H1 (cell line): Measurements from ENCODE around the gene ZNF426. TPM values are rescaled to one million over a fixed set of nuclear protein-coding genes. Genes with fewer than 3 reads are reported as not detected.

Experiments
- CTCF ChIA-PET: fragments of 300-600 bp; sonication (Branson Sonifier 250); formaldehyde crosslinking; loops from one replicate; lab custom pipeline; 2021; ENCODE audit not compliant: partially characterized antibody; lab: Charles Lee
- POLR2A ChIA-PET: fragments of 300-600 bp; sonication (Branson Sonifier 250); formaldehyde crosslinking; loops from one replicate; lab custom pipeline; 2021; ENCODE audit warnings: inconsistent platforms; ENCODE audit not compliant: partially characterized antibody; lab: Charles Lee
- DNase-seq, 2 experiments: peaks; one replicate each; pipeline versions ENCODE4 v3.0.0 to v3.0.0-alpha.2; 2010 to 2022; ENCODE audit warnings: low spot score in 2 of 2, low read depth in 1 of 2, mixed read lengths in 1 of 2
- FAIRE-seq: peaks from 2 replicates; lab custom pipeline; 2011; peaks lifted over from hg19 to GRCh38; lab: Jason Lieb, UNC
- H2AFZ ChIP-seq: 2 replicates; pipeline ENCODE4 v1.8.1; 2012; ENCODE audit warnings: low read length, inconsistent platforms
- H2AK5ac ChIP-seq: 2 replicates; pipeline ENCODE4 v1.6.1; 2013; ENCODE audit warnings: low read depth, low read length
- H2BK120ac ChIP-seq: replicated peaks from 2 replicates; pipeline ENCODE3; 2013; ENCODE audit warnings: low read depth, low read length, inconsistent platforms
- H2BK12ac ChIP-seq: 2 replicates; pipeline ENCODE4 v1.6.1; 2013; ENCODE audit warnings: low read depth, low read length
- H2BK15ac ChIP-seq: 2 replicates; pipeline ENCODE4 v1.6.1; 2013; ENCODE audit warnings: low read length
- H2BK20ac ChIP-seq: 2 replicates; pipeline ENCODE4 v1.6.1; 2013; ENCODE audit warnings: low read length
- H2BK5ac ChIP-seq: 2 replicates; pipeline ENCODE4 v1.6.1; 2013; ENCODE audit warnings: low read depth, low read length
- H3K14ac ChIP-seq: 2 replicates; pipeline ENCODE4 v1.6.1; 2013; ENCODE audit warnings: inconsistent platforms; ENCODE audit not compliant: insufficient read length
- H3K18ac ChIP-seq: 2 replicates; pipeline ENCODE4 v1.6.1; 2013; ENCODE audit warnings: low read length; ENCODE audit errors: extremely low read depth
- H3K23ac ChIP-seq: 2 replicates; pipeline ENCODE4 v1.6.1; 2013; ENCODE audit warnings: inconsistent platforms; ENCODE audit not compliant: insufficient read length
- H3K23me2 ChIP-seq: 2 replicates; pipeline ENCODE4 v1.6.1; 2013; ENCODE audit warnings: low read depth, low read length
- H3K27ac ChIP-seq: 2 replicates; pipeline ENCODE4 v1.6.1; 2011; ENCODE audit warnings: low read depth, low read length, inconsistent platforms
- H3K27me3 ChIP-seq, 4 experiments: replicated peaks in 1 of 4; 1 replicate in 1 of 4; 2 replicates in 3 of 4; pipeline versions ENCODE4 v1.6.1 to v1.8.1; 2011 to 2013; ENCODE audit warnings: low read length in 3 of 4, mild to moderate bottlenecking in 3 of 4, inconsistent platforms in 2 of 4, mixed read lengths in 2 of 4, moderate library complexity in 1 of 4; ENCODE audit not compliant: control insufficient read depth in 3 of 4, insufficient read depth in 3 of 4; ENCODE audit errors: extremely low read depth in 1 of 4
- H3K36me3 ChIP-seq, 4 experiments: 2 replicates each; pipeline versions ENCODE4 v1.6.1 to v1.8.1; 2011 to 2013; ENCODE audit warnings: mild to moderate bottlenecking in 4 of 4, low read length in 3 of 4, moderate library complexity in 2 of 4, control low read depth in 1 of 4, inconsistent platforms in 1 of 4; ENCODE audit not compliant: insufficient read depth in 4 of 4, control insufficient read depth in 2 of 4
- H3K4ac ChIP-seq: replicated peaks from 2 replicates; pipeline ENCODE3; 2013; ENCODE audit warnings: low read length, low read depth, mixed read lengths, inconsistent platforms; ENCODE audit not compliant: insufficient read length
- H3K4me1 ChIP-seq, 4 experiments: replicated peaks in 1 of 4; 1 replicate in 1 of 4; 2 replicates in 3 of 4; pipeline versions ENCODE4 v1.6.1 to v1.8.1; 2011 to 2013; ENCODE audit warnings: low read length in 3 of 4, inconsistent platforms in 2 of 4, mixed read lengths in 1 of 4; ENCODE audit not compliant: insufficient read depth in 4 of 4, control insufficient read depth in 3 of 4
- H3K4me2 ChIP-seq, 2 experiments: 2 replicates each; pipeline versions ENCODE4 v1.6.1 to v1.8.1; 2011 to 2013; ENCODE audit warnings: low read depth in 2 of 2, low read length in 2 of 2, control low read depth in 1 of 2, inconsistent platforms in 1 of 2, mild to moderate bottlenecking in 1 of 2; ENCODE audit not compliant: insufficient read depth in 1 of 2
- H3K4me3 ChIP-seq, 4 experiments: fragments of 200-600, 300-600 bp in 1 of 4; sonication (generic), shearing (Covaris generic), sonication (Bioruptor Twin) in 1 of 4; 2 replicates each; pipeline versions ENCODE4 v1.5.1 to v1.8.1; 2011 to 2016; ENCODE audit warnings: low read length in 4 of 4, low read depth in 3 of 4, control low read depth in 2 of 4, inconsistent platforms in 2 of 4, mild to moderate bottlenecking in 2 of 4, mixed read lengths in 1 of 4, moderate library complexity in 1 of 4; ENCODE audit not compliant: insufficient read depth in 2 of 4; ENCODE audit errors: extremely low read depth in 1 of 4
- H3K56ac ChIP-seq: replicated peaks from 2 replicates; pipeline ENCODE3; 2013; ENCODE audit warnings: low read depth, mild to moderate bottlenecking, mixed read lengths, low read length, inconsistent platforms; ENCODE audit not compliant: insufficient read length
- H3K79me1 ChIP-seq: 2 replicates; pipeline ENCODE4 v1.6.1; 2013; ENCODE audit warnings: low read depth, low read length, control low read depth
- H3K79me2 ChIP-seq, 2 experiments: 2 replicates each; pipeline versions ENCODE4 v1.6.1 to v1.8.1; 2012 to 2013; ENCODE audit warnings: low read length in 2 of 2, mild to moderate bottlenecking in 2 of 2, inconsistent platforms in 1 of 2; ENCODE audit not compliant: insufficient read depth in 2 of 2, control insufficient read depth in 1 of 2
- H3K9ac ChIP-seq, 4 experiments: replicated peaks in 1 of 4; 1 replicate in 1 of 4; 2 replicates in 3 of 4; pipeline versions ENCODE4 v1.6.1 to v1.8.1; 2011 to 2013; ENCODE audit warnings: low read depth in 3 of 4, low read length in 3 of 4, control low read depth in 2 of 4, mild to moderate bottlenecking in 2 of 4, moderate library complexity in 2 of 4, inconsistent platforms in 1 of 4; ENCODE audit errors: extremely low read depth in 1 of 4
- H3K9me3 ChIP-seq, 2 experiments: 2 replicates each; pipeline versions ENCODE4 v1.6.1 to v1.8.1; 2012 to 2013; ENCODE audit warnings: mild to moderate bottlenecking in 2 of 2, moderate library complexity in 2 of 2, control low read depth in 1 of 2, inconsistent platforms in 1 of 2, low read depth in 1 of 2, low read length in 1 of 2, mixed read lengths in 1 of 2; ENCODE audit not compliant: insufficient read depth in 2 of 2
- H4K20me1 ChIP-seq, 2 experiments: replicated peaks in 1 of 2; 2 replicates each; pipeline versions ENCODE3 to v1.8.1; 2011 to 2013; ENCODE audit warnings: inconsistent platforms in 2 of 2, low read length in 2 of 2, mild to moderate bottlenecking in 1 of 2; ENCODE audit not compliant: insufficient read depth in 2 of 2, control insufficient read depth in 1 of 2
- H4K5ac ChIP-seq: 2 replicates; pipeline ENCODE4 v1.6.1; 2013; ENCODE audit warnings: low read length, low read depth, mixed read lengths, inconsistent platforms; ENCODE audit not compliant: insufficient read length
- H4K8ac ChIP-seq: 2 replicates; pipeline ENCODE4 v1.8.0; 2013; ENCODE audit warnings: mild to moderate bottlenecking, moderate library complexity, low read length, inconsistent platforms; ENCODE audit not compliant: insufficient read depth; ENCODE audit errors: extremely low read depth
- H4K91ac ChIP-seq: replicated peaks from 2 replicates; pipeline ENCODE3; 2013; ENCODE audit warnings: low read length, mixed read lengths, inconsistent platforms; ENCODE audit not compliant: insufficient read length
- CBX5 ChIP-seq: fragments of 300-800, 300-1000 bp; sonication (generic); IDR thresholded peaks from 2 replicates; pipeline ENCODE4 v1.7.1; 2016; ENCODE audit warnings: antibody characterized with exemption, low read length, low read depth
- CHD1 ChIP-seq: IDR thresholded peaks from 2 replicates; pipeline ENCODE4 v1.6.1; 2012; ENCODE audit warnings: low read depth, low read length, improper control_type of control experiment
- CHD2 ChIP-seq: IDR thresholded peaks from 2 replicates; pipeline ENCODE4 v1.6.1; 2012; ENCODE audit warnings: low read length, improper control_type of control experiment
- CREB1 ChIP-seq: IDR thresholded peaks from 2 replicates; pipeline ENCODE4 v1.6.1; 2012; ENCODE audit warnings: inconsistent platforms
- FOSL1 ChIP-seq: IDR thresholded peaks from 2 replicates; pipeline ENCODE4 v1.6.1; 2011; ENCODE audit warnings: mild to moderate bottlenecking, low read depth, low read length, moderate library complexity; ENCODE audit not compliant: insufficient read depth
- HDAC6 ChIP-seq: IDR thresholded peaks from one replicate; pipeline ENCODE4 v1.7.1; 2012; ENCODE audit warnings: low read depth, mild to moderate bottlenecking, inconsistent platforms, low read length, moderate library complexity
- KDM4A ChIP-seq: IDR thresholded peaks from one replicate; pipeline ENCODE4 v1.7.1; 2012; ENCODE audit warnings: low read depth, mild to moderate bottlenecking, moderate library complexity, low read length, inconsistent platforms; ENCODE audit not compliant: severe bottlenecking
- RFX5 ChIP-seq: IDR thresholded peaks from 2 replicates; pipeline ENCODE4 v1.6.1; 2011; ENCODE audit warnings: low read depth, low read length, improper control_type of control experiment, borderline replicate concordance
- SIX5 ChIP-seq: IDR thresholded peaks from 2 replicates; pipeline ENCODE4 v1.6.1; 2011; ENCODE audit warnings: mild to moderate bottlenecking, low read depth, low read length
- TAF7 ChIP-seq: optimal IDR thresholded peaks from 2 replicates; pipeline ENCODE3; 2011; ENCODE audit warnings: low read depth, mild to moderate bottlenecking, inconsistent platforms, low read length, moderate library complexity, borderline replicate concordance
- YY1 ChIP-seq: IDR thresholded peaks from 2 replicates; pipeline ENCODE4 v1.6.1; 2011; ENCODE audit warnings: low read depth, mild to moderate bottlenecking, low read length
- ZNF274 ChIP-seq: IDR thresholded peaks from 2 replicates; pipeline ENCODE4 v1.7.0; 2012; ENCODE audit warnings: low read length, borderline replicate concordance; ENCODE audit errors: extremely low read depth
- WGBS, 2 experiments: shearing (Covaris generic) in 1 of 2; methylation state at CpG; one replicate each; pipeline versions ENCODE4 v1.1.6 to v1.1.7; 2013 to 2015; ENCODE audit warnings: low lambda C conversion rate in 2 of 2, mixed read lengths in 2 of 2, inconsistent platforms in 1 of 2, low coverage in 1 of 2, missing lambda C conversion rate in 1 of 2; ENCODE audit not compliant: insufficient replicate concordance in 2 of 2, insufficient coverage in 1 of 2, insufficient read length in 1 of 2; ENCODE audit errors: extremely low coverage in 1 of 2, missing lambda C conversion rate in 1 of 2; 5-methylcytosine and 5-hydroxymethylcytosine counted together
- polyA plus RNA-seq, 7 experiments: library from polyadenylated mRNA; depleted of rRNA in 3 of 7; stranded (reverse) in 5 of 7; unstranded in 2 of 7; fragments of >200 nt in 5 of 7; fragments of 200-250 nt in 2 of 7; gene quantifications; 1 replicate in 5 of 7; 2 replicates in 1 of 7; 4 replicates in 1 of 7; pipeline versions ENCODE4 v1.2.1 to v1.2.3, GENCODE V29; 2011 to 2013; ENCODE audit warnings: missing spikeins in 2 of 7, mixed read lengths in 2 of 7
- total RNA-seq: library from RNA; stranded (reverse); fragmentation: NEBNext Ultra II Directional; extraction: Animal tissue kit (Norgen Biotek cat#: 25700); gene quantifications from 2 replicates; pipeline ENCODE4 v1.2.1, GENCODE V29; 2021
- TF ChIP-seq, protein P1 (sequence below): IDR thresholded peaks from 2 replicates; pipeline ENCODE4 v1.6.1; 2012; ENCODE audit warnings: low read length, inconsistent platforms

The ZNF426 gene
- total and polyA plus RNA-seq, 2 of the 8 experiments (the other 6 are each of a cell fraction or from before 2014, with no cell fraction given): 3.6 to 27.9 TPM

DNA sequence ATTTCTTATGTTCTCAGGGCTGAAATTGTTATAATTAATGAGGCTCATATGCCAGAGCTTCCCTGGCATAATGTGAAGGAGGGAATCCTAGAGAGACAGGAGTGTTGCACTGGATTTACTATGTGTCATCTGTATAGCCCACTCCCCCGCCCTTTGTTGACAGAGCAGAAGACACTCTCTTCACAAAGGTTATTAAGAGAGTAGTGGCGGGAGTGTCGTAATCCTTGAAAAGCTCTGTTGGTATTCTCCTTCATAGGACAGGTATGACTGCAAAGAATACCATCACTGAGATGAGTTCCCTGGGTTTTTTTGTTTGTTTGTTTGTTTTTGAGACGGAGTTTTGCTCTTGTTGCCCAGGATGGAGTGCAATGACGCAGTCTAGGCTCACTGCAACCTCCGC is 31.8 kb upstream of the ZNF426 start:
- ChIA-PET POLR2A (interaction anchor here (2.0 to 5.1 kb wide), 3 partner anchors 9 to 12 kb away, joined by 5 to 25 read pairs (median 6); no protein-coding TSS in a partner anchor), CTCF (interaction anchor here (0.6 to 1.6 kb wide), 2 partner anchors 9 to 255 kb away, joined by 4 read pairs; no protein-coding TSS in a partner anchor)
- Histone ChIP-seq H4K91ac (no peak overlapping the region), H3K18ac (no peak overlapping the region), H3K4me2 (no peak overlapping the region), H3K23ac (no peak overlapping the region), H3K27ac (no peak overlapping the region), H3K27me3 (no peaks in the 10 kb centered on the region), H3K4me3 (no peak overlapping the region), H2BK20ac (no peak overlapping the region), H3K4me1 (peaks cover 0 to 4% (median 0%) of the 10 kb centered on the region in 4 experiments; a peak in 1 of 7 replicates), H3K9ac (no peak overlapping the region), H3K4ac (no peak overlapping the region), H3K36me3 (peaks cover 25 to 79% (median 56%) of the 10 kb centered on the region in 4 experiments), H2BK12ac (no peak overlapping the region), H2BK5ac (no peak overlapping the region), H2BK15ac (no peak overlapping the region), H2AFZ (no peak overlapping the region), H4K8ac (no peak overlapping the region), H4K20me1 (peaks cover 9 to 17% of the 10 kb centered on the region in 2 experiments), H3K9me3 (peaks cover 53 to 71% of the 10 kb centered on the region in 2 experiments), H3K14ac (no peak overlapping the region), H3K56ac (no peak overlapping the region), H2AK5ac (no peak overlapping the region), H2BK120ac (no peak overlapping the region), H4K5ac (no peak overlapping the region), H3K79me2 (peaks cover 69 to 100% of the 10 kb centered on the region in 2 experiments), H3K79me1 (no peaks in the 10 kb centered on the region), H3K23me2 (no peaks in the 10 kb centered on the region)
- 94% methylated on average over 6 of the region's 6 CpGs; no CpG with 5 or more reads in 1 of the 2 experiments for WGBS, 2 experiments
- FAIRE-seq (no peak), DNase-seq (no peak)
- TF ChIP-seq CREB1 (no peak), CHD2 (no peak), YY1 (no peak), RFX5 (no peak), HDAC6 (no peak), TAF7 (no peak), ZNF274 (no peak), SIX5 (no peak), CHD1 (no peak), KDM4A (no peak), CBX5 (no peak), FOSL1 (no peak)
- TF ChIP-seq, protein P1, sequence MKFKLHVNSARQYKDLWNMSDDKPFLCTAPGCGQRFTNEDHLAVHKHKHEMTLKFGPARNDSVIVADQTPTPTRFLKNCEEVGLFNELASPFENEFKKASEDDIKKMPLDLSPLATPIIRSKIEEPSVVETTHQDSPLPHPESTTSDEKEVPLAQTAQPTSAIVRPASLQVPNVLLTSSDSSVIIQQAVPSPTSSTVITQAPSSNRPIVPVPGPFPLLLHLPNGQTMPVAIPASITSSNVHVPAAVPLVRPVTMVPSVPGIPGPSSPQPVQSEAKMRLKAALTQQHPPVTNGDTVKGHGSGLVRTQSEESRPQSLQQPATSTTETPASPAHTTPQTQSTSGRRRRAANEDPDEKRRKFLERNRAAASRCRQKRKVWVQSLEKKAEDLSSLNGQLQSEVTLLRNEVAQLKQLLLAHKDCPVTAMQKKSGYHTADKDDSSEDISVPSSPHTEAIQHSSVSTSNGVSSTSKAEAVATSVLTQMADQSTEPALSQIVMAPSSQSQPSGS: no peak
